Upper lobe of left lung (tissue), 6 donors: ENCODE results near the gene CHCHD6. TPM values are rescaled to one million over a fixed set of nuclear protein-coding genes. Genes with fewer than 3 reads are reported as not detected.
A peak's percentile ranks its signal among the peaks of the same experiment; 100 is the strongest.

Experiments used
- ATAC-seq, 2 donors: fragments of 200-7000 bp; cut with Tn5 transposase; one replicate each; pipeline ENCODE4 v1.9.1; 2022; ENCODE audit warnings: mild to moderate bottlenecking in 2 of 2, moderate library complexity in 2 of 2; ENCODE audit not compliant: low FRiP score in 2 of 2
- DNase-seq, 2 donors: peaks; one replicate each; pipeline ENCODE4 v3.0.0-alpha.2; 2019 to 2020
- H3K27ac ChIP-seq, 4 donors: fragments of 200-600 bp; sonication (generic); one replicate each; pipeline ENCODE4 v1.5.1; 2016 to 2019
- H3K27me3 ChIP-seq, 4 donors: fragments of 200-600 bp; sonication (generic); one replicate each; pipeline ENCODE4 v1.5.1; 2017 to 2019
- H3K36me3 ChIP-seq, 4 donors: fragments of 200-600 bp; sonication (generic); one replicate each; pipeline ENCODE4 v1.5.1; 2016 to 2019
- H3K4me1 ChIP-seq, 4 donors: fragments of 200-600 bp; sonication (generic); one replicate each; pipeline ENCODE4 v1.5.1; 2018 to 2019
- H3K4me3 ChIP-seq, 4 donors: fragments of 200-600 bp; sonication (generic); one replicate each; pipeline ENCODE4 v1.5.1; 2017 to 2019; ENCODE audit warnings: mild to moderate bottlenecking in 2 of 4, moderate library complexity in 1 of 4
- H3K9me3 ChIP-seq, 4 donors: fragments of 200-600 bp; sonication (generic); one replicate each; pipeline ENCODE4 v1.5.1; 2018 to 2019
- CTCF ChIP-seq, 6 experiments: fragments of 450-650 bp in 4 of 6; fragments of 200-600 bp in 2 of 6; sonication (generic) in 2 of 6; IDR thresholded peaks; one replicate each; pipeline ENCODE4 v1.5.1; 2016 to 2019; ENCODE audit warnings: antibody characterized with exemption in 6 of 6
- EP300 ChIP-seq, 4 donors: sonication (generic); formaldehyde crosslinking; IDR thresholded peaks; one replicate each; pipeline ENCODE4 v1.5.1; 2017; ENCODE audit warnings: antibody characterized with exemption in 4 of 4, control low read depth in 2 of 4
- POLR2A ChIP-seq, 4 donors: fragments of 450-650 bp; IDR thresholded peaks; one replicate each; pipeline ENCODE4 v1.5.1; 2016 to 2017; ENCODE audit warnings: antibody characterized with exemption in 4 of 4, mild to moderate bottlenecking in 2 of 4
- POLR2AphosphoS5 ChIP-seq, 2 donors: sonication (generic); formaldehyde crosslinking; IDR thresholded peaks; one replicate each; pipeline ENCODE4 v1.5.1; 2017; ENCODE audit warnings: antibody characterized with exemption in 2 of 2
- WGBS, 2 donors: methylation state at CpG; one replicate each; pipeline ENCODE4 v1.1.5; 2017 to 2018; 5-methylcytosine and 5-hydroxymethylcytosine counted together
- total RNA-seq, 6 donors: library from RNA; depleted of rRNA in 4 of 6; stranded (reverse); fragments of >200 nt in 4 of 6; gene quantifications; one replicate each; pipeline versions ENCODE4 v1.1.0 to v1.2.1, GENCODE V29; 2016 to 2021
- donor health status: DM: no; HTN: no; CAD: no; lungs with moderate emphysema.
- donor health status: DM: no; HTN: yes; CAD: no; lungs with severe emphysema.

CHCHD6 gene
- total RNA-seq, 6 donors from 2014 or later: 16.6 to 35.6 (median 21.8) TPM

- no peaks in the 10 kb centered on the region for H3K27me3 ChIP-seq
- no peak for TF ChIP-seq EP300 (IDR thresholded peaks at IDR 0.05)
- no peak for TF ChIP-seq POLR2AphosphoS5 (IDR thresholded peaks at IDR 0.05)
- TF ChIP-seq POLR2A (IDR thresholded peaks at IDR 0.05): no peak
- no peak for TF ChIP-seq CTCF (IDR thresholded peaks at IDR 0.05)
- H3K27ac ChIP-seq: no peak overlapping the region
- no peaks in the 10 kb centered on the region for H3K36me3 ChIP-seq
- peaks cover 19 to 22% (median 21%) of the 10 kb centered on the region in 4 donors for H3K4me1 ChIP-seq
- no peaks in the 10 kb centered on the region for H3K9me3 ChIP-seq
- no peak overlapping the region for H3K4me3 ChIP-seq
- ATAC-seq (no peak), DNase-seq (no peak)
- 71 to 90% methylated on average over 4 to 7 of the region's 7 CpGs for WGBS, 2 donors
Measured at GRCh38 chr3:126914226-126914625, 210.2 kb downstream of the CHCHD6 start.

GRCh38 chr3:126915015-126915414 lies 211.0 kb downstream of the CHCHD6 start:
- no peak overlapping the region for H3K4me3 ChIP-seq
- no peaks in the 10 kb centered on the region for H3K9me3 ChIP-seq
- H3K4me1 ChIP-seq: peaks cover 19 to 22% (median 21%) of the 10 kb centered on the region in 4 donors
- DNase-seq (no peak), ATAC-seq (no peak)
- no peak for TF ChIP-seq EP300 (IDR thresholded peaks at IDR 0.05)
- no peak for TF ChIP-seq POLR2AphosphoS5 (IDR thresholded peaks at IDR 0.05)
- no peak for TF ChIP-seq CTCF (IDR thresholded peaks at IDR 0.05)
- no peak for TF ChIP-seq POLR2A (IDR thresholded peaks at IDR 0.05)
- WGBS, 2 donors: 100% methylated on average over 4 of the region's 4 CpGs; no CpG with 5 or more reads in 1 of the 2 donors
- no peaks in the 10 kb centered on the region for H3K27me3 ChIP-seq
- no peaks in the 10 kb centered on the region for H3K36me3 ChIP-seq
- H3K27ac ChIP-seq: no peak overlapping the region

- 90 to 98% methylated on average over 3 to 4 of the region's 4 CpGs for WGBS, 2 donors
- Histone ChIP-seq H3K9me3 (no peaks in the 10 kb centered on the region), H3K36me3 (no peaks in the 10 kb centered on the region), H3K4me3 (no peak overlapping the region), H3K27ac (peak overlapping the region in 2 of 4 donors; percentile 24 to 57), H3K27me3 (no peaks in the 10 kb centered on the region), H3K4me1 (peaks cover 12 to 16% (median 13%) of the 10 kb centered on the region in 4 donors)
- no peak for DNase-seq
- TF ChIP-seq CTCF (IDR thresholded peaks at IDR 0.05): no peak
- TF ChIP-seq EP300 (IDR thresholded peaks at IDR 0.05): no peak
- no peak for TF ChIP-seq POLR2A (IDR thresholded peaks at IDR 0.05)
- no peak for TF ChIP-seq POLR2AphosphoS5 (IDR thresholded peaks at IDR 0.05)
- no peak for ATAC-seq
Measured at GRCh38 chr3:126916546-126916945, 212.5 kb downstream of the CHCHD6 start.

GRCh38 chr3:126917232-126917804 lies 213.3 kb downstream of the CHCHD6 start:
- H3K27ac ChIP-seq: peak overlapping the region in 2 of 4 donors; percentile 24 to 57
- no peaks in the 10 kb centered on the region for H3K27me3 ChIP-seq
- H3K36me3 ChIP-seq: no peaks in the 10 kb centered on the region
- WGBS, 2 donors: 60 to 68% methylated on average over 6 of the region's 6 CpGs
- TF ChIP-seq POLR2A (IDR thresholded peaks at IDR 0.05): no peak
- TF ChIP-seq CTCF (IDR thresholded peaks at IDR 0.05): no peak
- TF ChIP-seq POLR2AphosphoS5 (IDR thresholded peaks at IDR 0.05): no peak
- TF ChIP-seq EP300 (IDR thresholded peaks at IDR 0.05): no peak
- ATAC-seq (no peak), DNase-seq (no peak)
- no peak overlapping the region for H3K4me3 ChIP-seq
- H3K4me1 ChIP-seq: peaks cover 4 to 10% (median 7%) of the 10 kb centered on the region in 4 donors
- H3K9me3 ChIP-seq: no peaks in the 10 kb centered on the region

GRCh38 chr3:126918355-126918821 lies 214.3 kb downstream of the CHCHD6 start:
- Histone ChIP-seq H3K27me3 (no peaks in the 10 kb centered on the region), H3K27ac (no peak overlapping the region), H3K4me1 (peaks cover 0 to 6% (median 3%) of the 10 kb centered on the region in 4 donors), H3K4me3 (no peak overlapping the region), H3K9me3 (no peaks in the 10 kb centered on the region), H3K36me3 (no peaks in the 10 kb centered on the region)
- DNase-seq: no peak
- ATAC-seq: no peak
- no peak for TF ChIP-seq POLR2AphosphoS5 (IDR thresholded peaks at IDR 0.05)
- no peak for TF ChIP-seq CTCF (IDR thresholded peaks at IDR 0.05)
- TF ChIP-seq POLR2A (IDR thresholded peaks at IDR 0.05): no peak
- TF ChIP-seq EP300 (IDR thresholded peaks at IDR 0.05): no peak
